Measurements from ENCODE around the gene KLHL8.

- TF ChIP-seq POLR2A (IDR thresholded peaks at IDR 0.05) (no peak), CTCF (IDR thresholded peaks at IDR 0.05) (no peak)
Observed at GRCh38 chr4:87258677-87259076, 38.3 kb upstream of the KLHL8 start.

Measured in adrenal gland (tissue), 5 donors.